HCT116 (cell line): ENCODE measurements around the gene RASL10A.

Source experiments
- EZH2 ChIP-seq: fragments of 200-600 bp; sonication (generic); IDR thresholded peaks from 2 replicates; pipeline ENCODE4 v1.6.1; 2017; ENCODE audit warnings: antibody characterized with exemption, mixed run types
- POLR2A ChIP-seq: IDR thresholded peaks from 2 replicates; pipeline ENCODE4 v1.7.0; 2011; ENCODE audit warnings: borderline replicate concordance; ENCODE audit not compliant: insufficient read depth, insufficient read length; ENCODE audit errors: extremely low read depth
- POLR2AphosphoS5 ChIP-seq: IDR thresholded peaks from 2 replicates; pipeline ENCODE4 v1.6.1; 2011; ENCODE audit warnings: mild to moderate bottlenecking, low read depth, low read length, moderate library complexity
- RAD21 ChIP-seq: IDR thresholded peaks from 2 replicates; pipeline ENCODE4 v1.6.1; 2012; ENCODE audit warnings: low read depth, mild to moderate bottlenecking
- SP1 ChIP-seq: IDR thresholded peaks from 2 replicates; pipeline ENCODE4 v1.6.1; 2012; ENCODE audit warnings: low read depth
- SRF ChIP-seq: IDR thresholded peaks from 2 replicates; pipeline ENCODE4 v1.6.1; 2012; ENCODE audit warnings: low read depth
- TF ChIP-seq, protein P1 (sequence below): IDR thresholded peaks from 2 replicates; pipeline ENCODE4 v1.6.1; 2012
- TF ChIP-seq, protein P2 (sequence below): IDR thresholded peaks from 2 replicates; pipeline ENCODE4 v1.6.1; 2012; ENCODE audit warnings: low read depth
- TF ChIP-seq, protein P3 (sequence below), 3 experiments: fragments of 200-600 bp in 1 of 3; sonication (generic) in 1 of 3; IDR thresholded peaks in 2 of 3; conservative IDR thresholded peaks in 1 of 3; 2 replicates each; pipeline ENCODE4 v1.5.1; 2012 to 2017; ENCODE audit warnings: low read depth in 2 of 3, low read length in 2 of 3, antibody characterized with exemption in 1 of 3, borderline replicate concordance in 1 of 3, control low read depth in 1 of 3, mild to moderate bottlenecking in 1 of 3, mixed read lengths in 1 of 3, mixed run types in 1 of 3, moderate library complexity in 1 of 3; ENCODE audit not compliant: insufficient read depth in 1 of 3
- TF ChIP-seq, protein P4 (sequence below): IDR thresholded peaks from 2 replicates; pipeline ENCODE4 v1.6.1; 2012

DNA sequence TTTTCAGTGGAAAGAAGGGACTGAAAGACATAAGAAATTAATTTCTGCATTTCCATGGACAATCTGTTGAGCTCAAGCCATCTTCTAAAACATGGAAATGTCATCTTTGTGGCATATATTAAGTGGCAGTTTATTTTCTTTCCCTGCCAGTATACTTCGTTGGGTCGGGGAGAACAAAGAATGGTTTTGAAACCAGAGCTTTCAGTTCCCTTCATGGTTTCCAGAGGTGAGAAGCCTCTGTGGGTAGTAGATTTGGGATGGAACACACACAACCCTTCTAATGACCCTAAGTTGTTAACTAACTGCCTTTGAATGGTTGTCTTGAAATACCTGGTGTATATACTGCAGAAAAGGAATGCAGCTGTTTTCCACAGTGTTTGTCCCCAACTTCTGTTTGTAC is 26.7 kb downstream of the RASL10A start:
- TF ChIP-seq, protein P1, sequence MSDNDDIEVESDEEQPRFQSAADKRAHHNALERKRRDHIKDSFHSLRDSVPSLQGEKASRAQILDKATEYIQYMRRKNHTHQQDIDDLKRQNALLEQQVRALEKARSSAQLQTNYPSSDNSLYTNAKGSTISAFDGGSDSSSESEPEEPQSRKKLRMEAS, result no peak
- TF ChIP-seq, protein P2, sequence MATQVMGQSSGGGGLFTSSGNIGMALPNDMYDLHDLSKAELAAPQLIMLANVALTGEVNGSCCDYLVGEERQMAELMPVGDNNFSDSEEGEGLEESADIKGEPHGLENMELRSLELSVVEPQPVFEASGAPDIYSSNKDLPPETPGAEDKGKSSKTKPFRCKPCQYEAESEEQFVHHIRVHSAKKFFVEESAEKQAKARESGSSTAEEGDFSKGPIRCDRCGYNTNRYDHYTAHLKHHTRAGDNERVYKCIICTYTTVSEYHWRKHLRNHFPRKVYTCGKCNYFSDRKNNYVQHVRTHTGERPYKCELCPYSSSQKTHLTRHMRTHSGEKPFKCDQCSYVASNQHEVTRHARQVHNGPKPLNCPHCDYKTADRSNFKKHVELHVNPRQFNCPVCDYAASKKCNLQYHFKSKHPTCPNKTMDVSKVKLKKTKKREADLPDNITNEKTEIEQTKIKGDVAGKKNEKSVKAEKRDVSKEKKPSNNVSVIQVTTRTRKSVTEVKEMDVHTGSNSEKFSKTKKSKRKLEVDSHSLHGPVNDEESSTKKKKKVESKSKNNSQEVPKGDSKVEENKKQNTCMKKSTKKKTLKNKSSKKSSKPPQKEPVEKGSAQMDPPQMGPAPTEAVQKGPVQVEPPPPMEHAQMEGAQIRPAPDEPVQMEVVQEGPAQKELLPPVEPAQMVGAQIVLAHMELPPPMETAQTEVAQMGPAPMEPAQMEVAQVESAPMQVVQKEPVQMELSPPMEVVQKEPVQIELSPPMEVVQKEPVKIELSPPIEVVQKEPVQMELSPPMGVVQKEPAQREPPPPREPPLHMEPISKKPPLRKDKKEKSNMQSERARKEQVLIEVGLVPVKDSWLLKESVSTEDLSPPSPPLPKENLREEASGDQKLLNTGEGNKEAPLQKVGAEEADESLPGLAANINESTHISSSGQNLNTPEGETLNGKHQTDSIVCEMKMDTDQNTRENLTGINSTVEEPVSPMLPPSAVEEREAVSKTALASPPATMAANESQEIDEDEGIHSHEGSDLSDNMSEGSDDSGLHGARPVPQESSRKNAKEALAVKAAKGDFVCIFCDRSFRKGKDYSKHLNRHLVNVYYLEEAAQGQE, result no peak
- TF ChIP-seq, protein P3, sequence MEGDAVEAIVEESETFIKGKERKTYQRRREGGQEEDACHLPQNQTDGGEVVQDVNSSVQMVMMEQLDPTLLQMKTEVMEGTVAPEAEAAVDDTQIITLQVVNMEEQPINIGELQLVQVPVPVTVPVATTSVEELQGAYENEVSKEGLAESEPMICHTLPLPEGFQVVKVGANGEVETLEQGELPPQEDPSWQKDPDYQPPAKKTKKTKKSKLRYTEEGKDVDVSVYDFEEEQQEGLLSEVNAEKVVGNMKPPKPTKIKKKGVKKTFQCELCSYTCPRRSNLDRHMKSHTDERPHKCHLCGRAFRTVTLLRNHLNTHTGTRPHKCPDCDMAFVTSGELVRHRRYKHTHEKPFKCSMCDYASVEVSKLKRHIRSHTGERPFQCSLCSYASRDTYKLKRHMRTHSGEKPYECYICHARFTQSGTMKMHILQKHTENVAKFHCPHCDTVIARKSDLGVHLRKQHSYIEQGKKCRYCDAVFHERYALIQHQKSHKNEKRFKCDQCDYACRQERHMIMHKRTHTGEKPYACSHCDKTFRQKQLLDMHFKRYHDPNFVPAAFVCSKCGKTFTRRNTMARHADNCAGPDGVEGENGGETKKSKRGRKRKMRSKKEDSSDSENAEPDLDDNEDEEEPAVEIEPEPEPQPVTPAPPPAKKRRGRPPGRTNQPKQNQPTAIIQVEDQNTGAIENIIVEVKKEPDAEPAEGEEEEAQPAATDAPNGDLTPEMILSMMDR (IDR thresholded peaks at IDR 0.05 in 2 of 3, conservative IDR thresholded peaks at IDR 0.05 in 1 of 3; ENCODE audit: borderline replicate concordance in 1 of 3, insufficient read depth in 1 of 3, low read depth in 2 of 3, low read length in 2 of 3), result no peak
- no peak for TF ChIP-seq EZH2
- TF ChIP-seq POLR2AphosphoS5, result no peak
- no peak for TF ChIP-seq SP1
- no peak for TF ChIP-seq POLR2A
- no peak for TF ChIP-seq SRF
- no peak for TF ChIP-seq RAD21
- TF ChIP-seq, protein P4, sequence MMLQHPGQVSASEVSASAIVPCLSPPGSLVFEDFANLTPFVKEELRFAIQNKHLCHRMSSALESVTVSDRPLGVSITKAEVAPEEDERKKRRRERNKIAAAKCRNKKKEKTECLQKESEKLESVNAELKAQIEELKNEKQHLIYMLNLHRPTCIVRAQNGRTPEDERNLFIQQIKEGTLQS, result no peak
